Neuronal stem cell (in vitro differentiated cells): ENCODE measurements around the gene TRIM7.

ENCODE experiments used
- DNase-seq: peaks from one replicate; pipeline ENCODE4 v3.0.0-alpha.2; 2013; ENCODE audit warnings: low spot score
- H2AFZ ChIP-seq: one replicate; pipeline ENCODE4 v1.6.1; 2013; ENCODE audit warnings: mild to moderate bottlenecking, low read length, inconsistent platforms
- H2AK5ac ChIP-seq: 2 replicates; pipeline ENCODE4 v1.6.1; 2013; ENCODE audit warnings: low read depth, mild to moderate bottlenecking, inconsistent platforms, low read length, moderate library complexity, mixed read lengths
- H2BK120ac ChIP-seq: 2 replicates; pipeline ENCODE4 v1.6.1; 2013; ENCODE audit warnings: low read depth, mild to moderate bottlenecking, inconsistent platforms, low read length, moderate library complexity, mixed read lengths
- H2BK12ac ChIP-seq: one replicate; pipeline ENCODE4 v1.6.1; 2013; ENCODE audit warnings: low read length, inconsistent platforms
- H2BK15ac ChIP-seq: 2 replicates; pipeline ENCODE4 v1.6.1; 2013; ENCODE audit warnings: mild to moderate bottlenecking, low read length, inconsistent platforms, mixed read lengths
- H2BK5ac ChIP-seq: one replicate; pipeline ENCODE4 v1.6.1; 2013; ENCODE audit warnings: inconsistent platforms, mild to moderate bottlenecking, low read length, moderate library complexity
- H3K14ac ChIP-seq: one replicate; pipeline ENCODE4 v1.6.1; 2013; ENCODE audit warnings: low read length, inconsistent platforms
- H3K18ac ChIP-seq: 2 replicates; pipeline ENCODE4 v1.6.1; 2013; ENCODE audit warnings: low read length, inconsistent platforms
- H3K23ac ChIP-seq: 2 replicates; pipeline ENCODE4 v1.6.1; 2013; ENCODE audit warnings: low read depth, mild to moderate bottlenecking, mixed read lengths, low read length, inconsistent platforms; ENCODE audit not compliant: poor library complexity
- H3K27ac ChIP-seq: replicated peaks from 3 replicates; pipeline ENCODE4 v1.5.1; 2013; ENCODE audit warnings: low read length, inconsistent platforms
- H3K27me3 ChIP-seq, 3 experiments: 2 replicates each; pipeline ENCODE4 v1.6.1; 2013; ENCODE audit warnings: low read length in 3 of 3, mild to moderate bottlenecking in 2 of 3, inconsistent platforms in 1 of 3, low read depth in 1 of 3, mixed read lengths in 1 of 3, moderate library complexity in 1 of 3; ENCODE audit not compliant: control insufficient read depth in 3 of 3, insufficient read depth in 3 of 3
- H3K36me3 ChIP-seq, 2 donors: replicated peaks in 1 of 2; 2 replicates each; pipeline ENCODE4 v1.6.1; 2013; ENCODE audit warnings: low read length in 2 of 2; ENCODE audit not compliant: control insufficient read depth in 2 of 2, insufficient read depth in 2 of 2
- H3K4ac ChIP-seq: 2 replicates; pipeline ENCODE4 v1.6.1; 2013; ENCODE audit warnings: inconsistent platforms, mild to moderate bottlenecking, low read length, moderate library complexity
- H3K4me1 ChIP-seq, 2 donors: 1 replicate in 1 of 2; 2 replicates in 1 of 2; pipeline ENCODE4 v1.6.1; 2013; ENCODE audit warnings: low read length in 2 of 2, low read depth in 1 of 2; ENCODE audit not compliant: control insufficient read depth in 2 of 2, insufficient read depth in 1 of 2
- H3K4me2 ChIP-seq: one replicate; pipeline ENCODE4 v1.6.1; 2013; ENCODE audit warnings: mild to moderate bottlenecking, low read length, inconsistent platforms; ENCODE audit not compliant: insufficient read depth, poor library complexity, severe bottlenecking
- H3K4me3 ChIP-seq, 2 donors: 2 replicates each; pipeline ENCODE4 v1.5.1; 2013; ENCODE audit warnings: low read length in 2 of 2, mild to moderate bottlenecking in 2 of 2, inconsistent platforms in 1 of 2, moderate library complexity in 1 of 2
- H3K79me1 ChIP-seq: one replicate; pipeline ENCODE4 v1.6.1; 2013; ENCODE audit warnings: low read depth, mild to moderate bottlenecking, inconsistent platforms, low read length, moderate library complexity
- H3K9ac ChIP-seq: one replicate; pipeline ENCODE4 v1.6.1; 2013; ENCODE audit warnings: mild to moderate bottlenecking, low read depth, low read length, inconsistent platforms; ENCODE audit not compliant: poor library complexity
- H3K9me3 ChIP-seq, 2 donors: replicated peaks in 1 of 2; 2 replicates each; pipeline versions ENCODE3 to v1.6.1; 2013; ENCODE audit warnings: low read length in 2 of 2, mild to moderate bottlenecking in 2 of 2, inconsistent platforms in 1 of 2, low read depth in 1 of 2, mixed read lengths in 1 of 2, moderate library complexity in 1 of 2; ENCODE audit not compliant: control insufficient read depth in 2 of 2, insufficient read depth in 1 of 2
- H4K8ac ChIP-seq: one replicate; pipeline ENCODE4 v1.6.1; 2013; ENCODE audit warnings: low read depth, mild to moderate bottlenecking, inconsistent platforms, low read length, moderate library complexity
- H4K91ac ChIP-seq: one replicate; pipeline ENCODE4 v1.6.1; 2013; ENCODE audit warnings: low read length, low read depth, mild to moderate bottlenecking, inconsistent platforms; ENCODE audit not compliant: poor library complexity
- WGBS, 2 donors: extraction: QIAGEN DNeasy Blood & Tissue Kit; methylation state at CpG; one replicate each; pipeline ENCODE4 v1.1.7; 2013; ENCODE audit warnings: missing lambda C conversion rate in 2 of 2, mixed read lengths in 1 of 2; ENCODE audit not compliant: insufficient read length in 2 of 2, insufficient replicate concordance in 1 of 2; ENCODE audit errors: extremely low coverage in 2 of 2; 5-methylcytosine and 5-hydroxymethylcytosine counted together

Gene TRIM7

GRCh38 chr5:181242031-181242451 lies 37.0 kb upstream of the TRIM7 start:
- no CpG with 5 or more reads among the region's 6 CpGs for whole genome bisulfite sequencing, 2 donors
- Histone ChIP-seq H3K23ac (no peak overlapping the region), H3K9me3 (no peaks in the 10 kb centered on the region), H3K14ac (no peak overlapping the region), H3K36me3 (peaks cover 41 to 61% of the 10 kb centered on the region in 2 donors), H4K91ac (no peak overlapping the region), H2BK12ac (no peak overlapping the region), H3K27me3 (no peaks in the 10 kb centered on the region), H3K4me2 (peak overlapping the region; percentile 77), H3K79me1 (peaks cover 9% of the 10 kb centered on the region), H3K4me3 (peak overlapping the region; percentile 96 to 98), H3K4ac (no peak overlapping the region), H3K9ac (peak overlapping the region; percentile 71), H2BK15ac (no peak overlapping the region), H2AFZ (no peak overlapping the region), H3K4me1 (peaks cover 13 to 16% of the 10 kb centered on the region in 2 donors), H3K27ac (no peak overlapping the region), H2BK120ac (no peak overlapping the region), H2AK5ac (no peak overlapping the region), H3K18ac (no peak overlapping the region), H2BK5ac (no peak overlapping the region), H4K8ac (no peak overlapping the region)
- DNase-seq = no peak

GRCh38 chr5:181241393-181241975 lies 36.5 kb upstream of the TRIM7 start:
- Histone ChIP-seq H3K9me3 (no peaks in the 10 kb centered on the region), H2BK15ac (no peak overlapping the region), H3K9ac (no peak overlapping the region), H3K27me3 (no peaks in the 10 kb centered on the region), H3K27ac (no peak overlapping the region), H4K8ac (no peak overlapping the region), H2AFZ (no peak overlapping the region), H2BK120ac (no peak overlapping the region), H3K4me1 (peaks cover 13 to 16% of the 10 kb centered on the region in 2 donors), H3K36me3 (peaks cover 46 to 67% of the 10 kb centered on the region in 2 donors), H3K4me3 (peak overlapping the region in 1 of 2 donors; percentile 96), H3K14ac (no peak overlapping the region), H2BK12ac (no peak overlapping the region), H2BK5ac (no peak overlapping the region), H3K18ac (no peak overlapping the region), H3K4ac (no peak overlapping the region), H4K91ac (no peak overlapping the region), H3K23ac (no peak overlapping the region), H3K79me1 (peaks cover 9% of the 10 kb centered on the region), H2AK5ac (no peak overlapping the region), H3K4me2 (no peak overlapping the region)
- DNase-seq = no peak
- WGBS, 2 donors = no CpG with 5 or more reads among the region's 6 CpGs

- peaks cover 58 to 89% of the 10 kb centered on the region in 2 donors for H3K36me3 ChIP-seq
- H3K9me3 ChIP-seq = no peaks in the 10 kb centered on the region
- no peak overlapping the region for H2BK15ac ChIP-seq
- peaks cover 9% of the 10 kb centered on the region for H3K79me1 ChIP-seq
- H3K23ac ChIP-seq = no peak overlapping the region
- no peak overlapping the region for H2BK120ac ChIP-seq
- H2BK12ac ChIP-seq = no peak overlapping the region
- H3K18ac ChIP-seq = no peak overlapping the region
- H2AK5ac ChIP-seq = no peak overlapping the region
- no peak overlapping the region for H4K91ac ChIP-seq
- H3K4ac ChIP-seq = no peak overlapping the region
- no peaks in the 10 kb centered on the region for H3K27me3 ChIP-seq
- no peak overlapping the region for H3K4me2 ChIP-seq
- DNase-seq = no peak
- no peak overlapping the region for H3K9ac ChIP-seq
- H3K14ac ChIP-seq = no peak overlapping the region
- H2AFZ ChIP-seq = no peak overlapping the region
- no peak overlapping the region for H4K8ac ChIP-seq
- peak overlapping the region in 1 of 2 donors; percentile 10 for H3K4me3 ChIP-seq
- no peak overlapping the region for H3K27ac ChIP-seq
- peaks cover 10 to 12% of the 10 kb centered on the region in 2 donors for H3K4me1 ChIP-seq
- WGBS, 2 donors = no CpG with 5 or more reads among the region's 9 CpGs
- H2BK5ac ChIP-seq = no peak overlapping the region
Observed at GRCh38 chr5:181239062-181239663, 34.2 kb upstream of the TRIM7 start.

GRCh38 chr5:181237729-181238385 lies 32.9 kb upstream of the TRIM7 start:
- Histone ChIP-seq H3K14ac (no peak overlapping the region), H3K4me2 (no peak overlapping the region), H3K9ac (no peak overlapping the region), H2BK15ac (no peak overlapping the region), H3K36me3 (peaks cover 63 to 98% of the 10 kb centered on the region in 2 donors), H2AK5ac (no peak overlapping the region), H3K4me1 (peaks cover 10 to 12% of the 10 kb centered on the region in 2 donors), H4K91ac (no peak overlapping the region), H2AFZ (no peak overlapping the region), H4K8ac (no peak overlapping the region), H3K9me3 (no peaks in the 10 kb centered on the region), H3K4ac (no peak overlapping the region), H3K27me3 (no peaks in the 10 kb centered on the region), H3K23ac (no peak overlapping the region), H2BK120ac (no peak overlapping the region), H3K27ac (no peak overlapping the region), H2BK5ac (no peak overlapping the region), H3K79me1 (peaks cover 9% of the 10 kb centered on the region), H3K18ac (no peak overlapping the region), H3K4me3 (no peak overlapping the region), H2BK12ac (no peak overlapping the region)
- DNase-seq = no peak
- WGBS, 2 donors = no CpG with 5 or more reads among the region's 5 CpGs
